HCT116 (cell line): ENCODE measurements around the gene TMEM169. TPM values are rescaled to one million over a fixed set of nuclear protein-coding genes. Genes with fewer than 3 reads are reported as not detected.

Experiments
- ATAC-seq: fragments of 200-7000 bp; cut with Tn5 transposase; 2 replicates; pipeline ENCODE4 v1.9.1; 2020; ENCODE audit warnings: mild to moderate bottlenecking, moderate library complexity
- BruUV-seq: library from RNA; stranded (reverse); fragments of 400-500 nt; replicated peaks from 2 replicates; lab custom pipeline; 2021; lab: Mats Ljungman, UMichigan
- CTCF ChIA-PET: fragments of 300-600 bp; sonication (Branson Sonifier 250); formaldehyde crosslinking; loops from one replicate; lab custom pipeline; 2021; ENCODE audit warnings: antibody characterized with exemption; lab: Charles Lee
- POLR2A ChIA-PET: fragments of 300-600, 350-600 bp; sonication (Branson Sonifier 250); formaldehyde crosslinking; loops from one replicate; lab custom pipeline; 2021; ENCODE audit warnings: antibody characterized with exemption; lab: Charles Lee
- RAD21 ChIA-PET, 2 experiments: fragments of 300-600 bp; sonication (Branson Sonifier 250); formaldehyde crosslinking; loops; one replicate each; lab custom pipeline; 2023; ENCODE audit warnings: low total read pairs in 2 of 2; ENCODE audit not compliant: uncharacterized antibody in 2 of 2, unreplicated experiment in 2 of 2, low non-redundant PET in 1 of 2; lab: Charles Lee
- DNase-seq: peaks from one replicate; pipeline ENCODE4 v3.0.0-alpha.2; 2010; ENCODE audit warnings: low read depth, low spot score
- H2AFZ ChIP-seq: fragments of 200-600 bp; shearing (Covaris generic), sonication (generic); 2 replicates; pipeline ENCODE4 v1.6.1; 2017; ENCODE audit warnings: low read depth, mixed run types, mixed read lengths, antibody characterized with exemption, low read length; ENCODE audit not compliant: poor library complexity, severe bottlenecking
- H3K27ac ChIP-seq: 2 replicates; pipeline ENCODE4 v1.5.1; 2012; ENCODE audit warnings: low read depth, low read length
- H3K27me3 ChIP-seq: fragments of 200-600 bp; sonication (generic); 2 replicates; pipeline ENCODE4 v1.6.1; 2016; ENCODE audit warnings: mixed run types, low read length, mixed read lengths; ENCODE audit not compliant: insufficient read depth
- H3K36me3 ChIP-seq, 2 experiments: fragments of 200-500 bp in 1 of 2; fragments of 200-600 bp in 1 of 2; sonication (Bioruptor generic) in 1 of 2; sonication (generic) in 1 of 2; 2 replicates each; pipeline versions ENCODE4 v1.5.1 to v1.6.1; 2014 to 2016; ENCODE audit warnings: low read length in 2 of 2, inconsistent platforms in 1 of 2, mixed read lengths in 1 of 2, mixed run types in 1 of 2; ENCODE audit not compliant: insufficient read depth in 2 of 2, control insufficient read depth in 1 of 2
- H3K4me1 ChIP-seq, 2 experiments: fragments of 200-600 bp in 1 of 2; sonication (generic) in 1 of 2; 2 replicates each; pipeline versions ENCODE4 v1.5.1 to v1.6.1; 2012 to 2017; ENCODE audit warnings: low read length in 2 of 2, inconsistent platforms in 1 of 2, mild to moderate bottlenecking in 1 of 2, mixed read lengths in 1 of 2, mixed run types in 1 of 2, moderate library complexity in 1 of 2; ENCODE audit not compliant: insufficient read depth in 2 of 2, control insufficient read depth in 1 of 2
- H3K4me2 ChIP-seq: fragments of 200-600 bp; sonication (generic); 2 replicates; pipeline ENCODE4 v1.6.1; 2017; ENCODE audit warnings: mixed run types, low read length, mixed read lengths
- H3K4me3 ChIP-seq, 2 experiments: fragments of 200-600 bp in 1 of 2; sonication (generic) in 1 of 2; replicated peaks in 1 of 2; 2 replicates each; pipeline ENCODE4 v1.5.1; 2011 to 2016; ENCODE audit warnings: low read length in 2 of 2, control low read depth in 1 of 2, low read depth in 1 of 2, mild to moderate bottlenecking in 1 of 2, mixed read lengths in 1 of 2, mixed run types in 1 of 2
- H3K79me2 ChIP-seq: fragments of 200-600 bp; sonication (generic); 2 replicates; pipeline ENCODE4 v1.6.1; 2017; ENCODE audit warnings: mild to moderate bottlenecking, mixed run types, low read length, moderate library complexity, mixed read lengths; ENCODE audit not compliant: insufficient read depth
- H3K9ac ChIP-seq: fragments of 200-600 bp; sonication (generic); 2 replicates; pipeline ENCODE4 v1.6.1; 2016; ENCODE audit warnings: low read length, mixed read lengths
- H3K9me2 ChIP-seq: fragments of 200-600 bp; sonication (generic), shearing (Covaris generic); 2 replicates; pipeline ENCODE4 v1.6.1; 2017; ENCODE audit warnings: mixed run types, mild to moderate bottlenecking, moderate library complexity; ENCODE audit not compliant: insufficient read depth
- H3K9me3 ChIP-seq, 2 experiments: fragments of 200-500 bp in 1 of 2; fragments of 200-600 bp in 1 of 2; sonication (Bioruptor generic) in 1 of 2; sonication (generic) in 1 of 2; 2 replicates each; pipeline ENCODE4 v1.6.1; 2014 to 2017; ENCODE audit warnings: low read length in 2 of 2, mixed read lengths in 2 of 2, inconsistent platforms in 1 of 2, low read depth in 1 of 2, mild to moderate bottlenecking in 1 of 2, mixed run types in 1 of 2, moderate library complexity in 1 of 2; ENCODE audit not compliant: control insufficient read depth in 1 of 2, insufficient read depth in 1 of 2
- H4K20me1 ChIP-seq: fragments of 200-600 bp; sonication (generic), shearing (Covaris generic); 2 replicates; pipeline ENCODE4 v1.6.1; 2017; ENCODE audit warnings: mixed run types, mild to moderate bottlenecking, moderate library complexity; ENCODE audit not compliant: insufficient read depth
- CBX3 ChIP-seq: IDR thresholded peaks from 2 replicates; pipeline ENCODE4 v1.6.1; 2012; ENCODE audit warnings: low read depth
- CEBPB ChIP-seq: IDR thresholded peaks from 2 replicates; pipeline ENCODE4 v1.6.1; 2012; ENCODE audit warnings: low read depth
- EGR1 ChIP-seq: IDR thresholded peaks from 2 replicates; pipeline ENCODE4 v1.6.1; 2012; ENCODE audit warnings: low read depth
- MAX ChIP-seq: IDR thresholded peaks from 2 replicates; pipeline ENCODE4 v1.6.1; 2012
- RAD21 ChIP-seq: IDR thresholded peaks from 2 replicates; pipeline ENCODE4 v1.6.1; 2012; ENCODE audit warnings: low read depth, mild to moderate bottlenecking
- REST ChIP-seq: IDR thresholded peaks from 2 replicates; pipeline ENCODE4 v1.6.1; 2012; ENCODE audit warnings: low read depth
- SIN3A ChIP-seq: IDR thresholded peaks from 2 replicates; pipeline ENCODE4 v1.6.1; 2012; ENCODE audit warnings: low read depth
- SP1 ChIP-seq: IDR thresholded peaks from 2 replicates; pipeline ENCODE4 v1.6.1; 2012; ENCODE audit warnings: low read depth
- TCF7L2 ChIP-seq: IDR thresholded peaks from 2 replicates; pipeline ENCODE4 v1.7.0; 2011; ENCODE audit warnings: borderline replicate concordance, inconsistent platforms; ENCODE audit not compliant: insufficient read depth, insufficient read length; ENCODE audit errors: extremely low read depth
- YY1 ChIP-seq: IDR thresholded peaks from 2 replicates; pipeline ENCODE4 v1.6.1; 2011; ENCODE audit warnings: low read length, low read depth, moderate library complexity, mild to moderate bottlenecking; ENCODE audit not compliant: insufficient replicate concordance; ENCODE audit errors: extremely low read depth
- ZNF274 ChIP-seq: fragments of 200-500 bp; sonication (Bioruptor generic); IDR thresholded peaks from 2 replicates; pipeline ENCODE4 v1.6.1; 2014; ENCODE audit warnings: mild to moderate bottlenecking, low read depth, low read length, inconsistent platforms
- intact Hi-C: fragments of 100-400 bp; cut with micrococcal nuclease; formaldehyde crosslinking; loops from 2 replicates; pipeline ENCODE4 v1.10.0; 2022
- total RNA-seq: library from RNA; stranded (reverse); gene quantifications from one replicate; pipeline ENCODE4 v1.2.1, GENCODE V29; 2021; ENCODE audit not compliant: unreplicated experiment

Gene TMEM169
- total RNA-seq, 1 experiment from 2014 or later: 0.42 TPM

GRCh38 chr2:216149741-216150140 lies 68.0 kb downstream of the TMEM169 start:
- ATAC-seq: no peak
- no peak for DNase-seq
- Histone ChIP-seq H3K4me2 (no peak overlapping the region), H3K79me2 (peaks cover 100% of the 10 kb centered on the region), H3K27me3 (no peaks in the 10 kb centered on the region), H3K4me3 (no peak overlapping the region), H3K9ac (no peak overlapping the region), H2AFZ (no peak overlapping the region), H3K9me2 (no peaks in the 10 kb centered on the region), H3K9me3 (no peaks in the 10 kb centered on the region), H4K20me1 (peaks cover 26% of the 10 kb centered on the region; the same call in 1 of the 2 replicates), H3K36me3 (peaks cover 66 to 75% of the 10 kb centered on the region in 2 experiments), H3K4me1 (no peaks in the 10 kb centered on the region), H3K27ac (no peak overlapping the region)
- BruUV-seq: no TSS peak
- ChIA-PET RAD21 (no interaction called here), POLR2A (interaction anchor here (1.0 kb wide), 1 partner anchor 35 kb away, joined by 3 read pairs; no protein-coding TSS in a partner anchor), CTCF (no interaction called here)
- intact Hi-C loops: no loop called here
- no peak for TF ChIP-seq MAX
- TF ChIP-seq ZNF274: no peak
- no peak for TF ChIP-seq SP1
- no peak for TF ChIP-seq CEBPB
- TF ChIP-seq EGR1: no peak
- no peak for TF ChIP-seq YY1
- no peak for TF ChIP-seq REST
- TF ChIP-seq RAD21: no peak
- TF ChIP-seq SIN3A: no peak
- TF ChIP-seq TCF7L2: no peak
- TF ChIP-seq CBX3: no peak
